Testis (tissue), 2 donors: ENCODE data around the gene ADGRB3.

Source experiments
- CTCF ChIP-seq, 3 experiments: fragments of 450-650 bp in 2 of 3; fragments of 200-600 bp in 1 of 3; sonication (generic) in 1 of 3; IDR thresholded peaks; one replicate each; pipeline ENCODE4 v1.5.1; 2016 to 2019; ENCODE audit warnings: antibody characterized with exemption in 3 of 3, mild to moderate bottlenecking in 2 of 3, moderate library complexity in 1 of 3
- POLR2A ChIP-seq: fragments of 450-650 bp; IDR thresholded peaks from one replicate; pipeline ENCODE4 v1.6.1; 2017; ENCODE audit warnings: antibody characterized with exemption, mild to moderate bottlenecking, moderate library complexity

GRCh38 chr6:68658338-68658737 is 23.3 kb downstream of the ADGRB3 start:
- no peak for TF ChIP-seq CTCF (IDR thresholded peaks at IDR 0.05)
- no peak for TF ChIP-seq POLR2A
